Liver (tissue), 3 donors: ENCODE results near the gene NT5C3A.
"Not testable (repeated sequence)": the region's sequence is repeated elsewhere in the genome, so short reads cannot be mapped to it uniquely, and the experiment has no call there.

Experiments
- CTCF ChIP-seq: fragments of 150-350 bp; IDR thresholded peaks from 2 replicates; pipeline ENCODE4 v1.5.1; 2017; ENCODE audit warnings: improper control_type of control experiment, low read depth, low read length; ENCODE audit not compliant: missing input control
- GABPA ChIP-seq, 2 donors: IDR thresholded peaks in 1 of 2; conservative IDR thresholded peaks in 1 of 2; 2 replicates each; pipeline ENCODE4 v1.6.1; 2016; ENCODE audit warnings: antibody characterized with exemption in 2 of 2, mild to moderate bottlenecking in 1 of 2, moderate library complexity in 1 of 2
- HNF4A ChIP-seq, 2 donors: conservative IDR thresholded peaks; 2 replicates each; pipeline ENCODE4 v1.6.1; 2016; ENCODE audit warnings: antibody characterized with exemption in 2 of 2, mild to moderate bottlenecking in 2 of 2
- JUND ChIP-seq, 2 donors: IDR thresholded peaks; 2 replicates each; pipeline ENCODE4 v1.6.1; 2016; ENCODE audit warnings: antibody characterized with exemption in 2 of 2
- MAX ChIP-seq: IDR thresholded peaks from 2 replicates; pipeline ENCODE4 v1.6.1; 2016; ENCODE audit warnings: antibody characterized with exemption
- RAD21 ChIP-seq, 2 donors: IDR thresholded peaks; 2 replicates each; pipeline ENCODE4 v1.6.1; 2016; ENCODE audit warnings: antibody characterized with exemption in 2 of 2, mild to moderate bottlenecking in 2 of 2
- REST ChIP-seq: IDR thresholded peaks from 2 replicates; pipeline ENCODE4 v1.6.1; 2016; ENCODE audit warnings: antibody characterized with exemption, mild to moderate bottlenecking
- donor health status: healthy.
- donor health status: healthy.

GRCh38 chr7:32979902-32980301, 82.7 kb downstream of the NT5C3A start:
- not testable (repeated sequence) for TF ChIP-seq RAD21 (IDR thresholded peaks at IDR 0.05); CTCF; REST; HNF4A (conservative IDR thresholded peaks at IDR 0.05); JUND (IDR thresholded peaks at IDR 0.05); GABPA (IDR thresholded peaks at IDR 0.05 in 1 of 2, conservative IDR thresholded peaks at IDR 0.05 in 1 of 2); MAX
